ENCODE data around the gene MAP4K1.
A peak's percentile ranks its signal among the peaks of the same experiment; 100 is the strongest.

The MAP4K1 gene

GRCh38 chr19:38617764-38618589 lies at the start of gene MAP4K1:
MAP4K1 (minus strand) TSS chr19:38617953; CDS start chr19:38617895, 58 bp downstream.
- DNase-seq (ENCODE audit: insufficient read length, low spot score) (peak; percentile 69), FAIRE-seq (peak; percentile 95)

DNA sequence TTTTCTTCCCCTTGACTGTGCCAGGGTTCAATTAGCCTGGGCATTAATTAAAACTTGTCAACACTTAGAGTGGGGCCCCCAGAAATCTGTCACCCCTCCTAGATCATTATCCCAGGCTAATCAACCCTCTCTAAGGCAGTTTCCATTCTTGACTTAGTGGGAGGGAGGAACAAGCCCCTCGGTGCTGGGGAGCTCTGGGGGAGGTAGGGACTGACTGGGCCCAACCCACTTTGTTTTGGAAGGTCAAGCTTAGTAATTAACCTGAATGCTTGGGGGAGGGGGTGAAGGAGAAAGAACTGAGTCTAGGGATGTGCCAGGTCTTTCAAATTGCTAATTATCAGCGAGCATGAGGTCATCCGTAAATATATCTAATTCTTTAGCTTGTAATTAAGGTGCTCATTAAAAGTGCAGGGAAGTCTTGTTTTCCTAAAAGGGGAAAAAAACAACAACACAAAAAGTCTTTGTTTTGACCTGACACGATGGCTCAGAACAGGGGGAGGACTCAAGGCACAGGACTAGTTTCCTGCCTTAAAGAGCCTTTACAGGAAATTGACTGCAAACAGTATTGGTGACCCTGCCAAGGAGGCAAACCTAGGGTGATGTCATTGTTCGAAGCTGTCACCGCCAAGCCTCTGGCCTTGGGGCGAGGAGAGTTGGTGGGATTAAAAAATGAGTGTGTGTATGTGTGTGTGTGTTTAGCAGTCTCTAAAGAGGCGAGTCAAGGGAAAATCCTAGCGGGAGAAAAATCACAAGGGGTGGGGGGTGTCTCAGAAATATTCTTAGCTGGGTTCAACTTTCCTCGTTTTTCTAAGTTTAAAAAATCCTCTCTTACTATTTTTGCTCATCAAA lies 49.1 kb upstream of the MAP4K1 start:
- DNase-seq (ENCODE audit: insufficient read length, low spot score) (peak; percentile 58), FAIRE-seq (peak; percentile 91)

DNA sequence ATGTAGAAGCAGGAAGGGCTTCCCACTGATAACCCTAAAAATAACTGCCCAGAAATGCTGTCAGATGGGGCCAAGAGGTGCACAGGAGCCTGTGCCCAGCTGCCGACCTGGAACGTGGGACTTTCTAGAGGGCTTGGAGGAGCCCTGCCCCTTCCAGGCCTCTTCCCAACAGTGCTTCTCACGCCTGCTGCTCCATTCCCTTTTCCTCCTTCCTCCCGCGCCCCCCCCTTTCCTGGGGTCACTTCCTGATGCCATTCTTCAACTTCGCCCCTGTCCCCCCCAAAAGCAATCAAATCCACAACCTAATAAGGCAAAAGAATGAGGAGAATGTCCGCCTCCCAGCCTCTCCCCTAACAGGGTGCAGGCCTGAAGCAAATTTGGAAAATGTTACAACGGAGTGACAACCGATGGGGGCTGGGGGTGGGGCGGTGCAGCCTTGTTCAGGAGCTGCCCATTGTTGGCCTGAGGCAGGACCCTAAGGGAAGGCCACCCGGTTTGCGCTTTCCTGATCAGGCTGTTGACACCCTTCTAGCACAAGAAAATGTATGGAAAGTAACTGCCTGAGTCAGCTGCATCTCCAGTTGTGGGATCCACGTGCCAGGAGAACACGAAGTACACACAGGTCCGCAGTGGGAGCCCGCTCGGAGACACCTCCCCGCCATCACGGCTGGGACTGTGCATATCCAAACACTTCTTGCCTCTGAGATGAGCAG lies 48.4 kb upstream of the MAP4K1 start:
- DNase-seq (ENCODE audit: insufficient read length, low spot score) (no peak), FAIRE-seq (no peak)

GRCh38 chr19:38665219-38665931 lies 47.6 kb upstream of the MAP4K1 start:
- no peak for FAIRE-seq
- DNase-seq (ENCODE audit: insufficient read length, low spot score) = no peak

GRCh38 chr19:38664503-38665211 lies 46.9 kb upstream of the MAP4K1 start:
- DNase-seq (ENCODE audit: insufficient read length, low spot score) (no peak), FAIRE-seq (no peak)

GRCh38 chr19:38663957-38664502 lies 46.3 kb upstream of the MAP4K1 start:
- FAIRE-seq (no peak), DNase-seq (ENCODE audit: insufficient read length, low spot score) (no peak)

GRCh38 chr19:38663156-38663651 lies 45.5 kb upstream of the MAP4K1 start:
- FAIRE-seq = no peak
- DNase-seq (ENCODE audit: insufficient read length, low spot score) = no peak

DNA sequence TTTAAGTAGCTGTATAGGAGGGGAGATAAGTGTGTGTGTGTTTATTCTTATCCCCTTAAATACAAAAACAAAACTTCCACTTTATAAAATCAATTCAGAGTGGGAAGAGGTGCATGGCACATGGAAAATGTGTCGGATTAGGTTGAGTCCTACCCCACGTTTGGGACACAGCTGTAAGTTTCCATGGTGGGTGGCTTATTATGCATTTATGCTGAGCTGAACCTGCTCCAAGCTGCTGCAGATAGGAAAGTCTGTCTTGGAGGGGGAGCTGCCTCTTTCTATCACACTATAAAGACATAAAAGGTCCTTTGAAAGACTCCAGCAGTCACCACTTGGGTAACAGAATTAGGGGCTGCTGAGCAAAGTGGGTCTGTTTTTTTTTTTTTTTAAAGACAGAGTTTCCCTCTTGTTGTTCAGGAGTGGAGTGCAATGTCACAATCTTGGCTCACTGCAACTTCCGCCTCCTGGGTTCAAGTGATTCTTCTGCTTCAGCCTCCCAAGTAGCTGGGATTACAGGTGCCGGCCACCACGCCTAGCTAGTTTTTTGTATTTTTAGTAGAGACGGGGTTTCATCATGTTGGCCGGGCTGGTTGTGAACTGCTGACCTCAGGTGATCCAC lies 44.9 kb upstream of the MAP4K1 start:
- FAIRE-seq (no peak), DNase-seq (ENCODE audit: insufficient read length, low spot score) (no peak)

- DNase-seq (ENCODE audit: insufficient read length, low spot score) (no peak), FAIRE-seq (no peak)
Observed at GRCh38 chr19:38661996-38662395, 44.2 kb upstream of the MAP4K1 start.

- FAIRE-seq = no peak
- no peak for DNase-seq (ENCODE audit: insufficient read length, low spot score)
Observed at GRCh38 chr19:38661136-38661535, 43.4 kb upstream of the MAP4K1 start.

DNA sequence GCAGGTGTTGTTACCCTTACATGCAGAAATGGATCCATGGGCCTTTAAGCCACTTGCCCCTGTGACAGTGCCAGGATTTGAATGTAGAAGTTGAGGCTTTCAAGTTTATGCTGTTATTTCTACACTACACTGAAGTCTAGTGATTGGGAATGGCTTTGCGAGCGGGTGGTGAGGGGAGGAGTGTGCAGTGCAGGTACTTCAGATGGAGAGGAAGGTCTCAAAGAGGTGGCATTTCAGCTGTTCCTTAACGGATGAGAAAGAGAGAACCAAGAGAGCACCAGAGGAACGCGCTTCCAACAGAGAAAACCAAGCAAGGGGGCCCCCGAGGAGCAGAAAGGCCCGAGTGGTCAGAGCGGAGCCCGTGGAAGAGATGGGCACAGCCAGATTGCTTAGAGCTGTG lies 43.0 kb upstream of the MAP4K1 start:
- no peak for FAIRE-seq
- no peak for DNase-seq (ENCODE audit: insufficient read length, low spot score)

DNA sequence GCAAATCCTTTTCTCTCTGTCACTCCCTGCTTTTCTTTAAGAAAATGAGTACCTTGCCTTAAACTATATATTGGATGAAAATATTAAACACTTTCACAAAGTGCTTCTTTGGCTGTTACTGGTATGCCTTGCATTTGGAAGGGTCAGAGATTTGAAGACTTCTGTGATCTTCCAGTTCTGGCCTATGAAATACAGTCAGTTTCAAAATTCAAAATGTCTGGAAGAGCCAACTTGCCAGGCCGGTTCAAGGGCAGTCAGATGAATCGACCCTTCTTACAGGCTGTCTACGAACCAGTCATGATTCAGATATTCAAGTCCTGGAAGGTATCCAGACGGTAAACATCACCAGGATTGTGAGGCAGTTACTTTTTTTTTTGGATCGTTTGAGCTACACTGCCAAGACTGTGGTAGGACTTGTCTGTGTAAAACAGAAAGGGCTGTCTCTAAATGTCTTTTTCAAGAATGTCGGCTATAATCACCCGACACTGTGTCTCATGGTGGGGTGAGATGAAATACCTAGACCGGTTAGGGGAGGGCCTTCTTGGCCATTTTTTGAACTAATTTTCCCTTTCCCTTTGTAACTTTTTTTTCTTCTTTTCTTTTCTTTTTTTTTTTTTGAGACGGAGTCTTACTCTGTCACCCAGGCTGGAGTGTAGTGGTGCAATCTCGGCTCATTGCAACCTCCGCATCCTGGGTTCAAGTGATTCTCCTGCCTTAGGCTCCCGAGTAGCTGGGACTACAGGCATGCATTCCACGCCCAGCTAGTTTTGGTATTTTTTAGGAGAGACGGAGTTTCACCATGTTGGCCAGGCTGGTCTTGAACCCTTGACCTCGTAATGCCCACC lies 40.9 kb upstream of the MAP4K1 start:
- DNase-seq (ENCODE audit: insufficient read length, low spot score) (no peak), FAIRE-seq (no peak)

- DNase-seq (ENCODE audit: insufficient read length, low spot score) = no peak
- FAIRE-seq = no peak
Observed at GRCh38 chr19:38657633-38658222, 40.0 kb upstream of the MAP4K1 start.

- no peak for FAIRE-seq
- no peak for DNase-seq (ENCODE audit: insufficient read length, low spot score)
Observed at GRCh38 chr19:38656171-38656981, 38.6 kb upstream of the MAP4K1 start.

GRCh38 chr19:38655148-38655824 lies 37.5 kb upstream of the MAP4K1 start:
- DNase-seq (ENCODE audit: insufficient read length, low spot score) (no peak), FAIRE-seq (peak; percentile 65)

DNA sequence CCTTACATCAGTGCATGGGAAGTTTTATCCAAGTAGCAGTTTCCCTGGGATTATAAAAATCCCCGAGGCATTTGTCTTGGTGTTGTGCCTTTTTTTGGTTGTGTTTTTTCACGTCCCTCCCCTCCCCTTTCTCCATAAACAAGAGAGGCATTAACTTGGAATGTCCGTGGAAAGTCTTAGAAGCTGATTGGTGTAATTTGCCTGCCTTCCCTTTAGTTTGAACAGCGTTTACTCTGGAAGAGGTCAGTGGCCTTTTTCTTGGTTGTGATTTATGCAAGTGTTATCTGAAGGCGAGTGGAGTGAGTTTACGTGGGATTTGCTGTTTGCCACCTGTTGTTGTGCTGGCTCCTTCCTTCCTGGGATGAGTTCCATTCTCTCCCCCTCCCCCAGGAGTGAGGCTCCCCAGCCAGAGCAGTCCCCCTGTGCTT lies 36.9 kb upstream of the MAP4K1 start:
- no peak for FAIRE-seq
- no peak for DNase-seq (ENCODE audit: insufficient read length, low spot score)

All from GM19239 (cell line).